ENCODE data around the gene GPR65. TPM values are rescaled to one million over a fixed set of nuclear protein-coding genes. Genes with fewer than 3 reads are reported as not detected.

GPR65 gene
- total and polyA plus RNA-seq, 9 of the 15 experiments (the other 6 are each of a cell fraction or from before 2014, with no cell fraction given), result 0.03 to 0.11 (median 0.04) TPM; not detected in 6

DNA sequence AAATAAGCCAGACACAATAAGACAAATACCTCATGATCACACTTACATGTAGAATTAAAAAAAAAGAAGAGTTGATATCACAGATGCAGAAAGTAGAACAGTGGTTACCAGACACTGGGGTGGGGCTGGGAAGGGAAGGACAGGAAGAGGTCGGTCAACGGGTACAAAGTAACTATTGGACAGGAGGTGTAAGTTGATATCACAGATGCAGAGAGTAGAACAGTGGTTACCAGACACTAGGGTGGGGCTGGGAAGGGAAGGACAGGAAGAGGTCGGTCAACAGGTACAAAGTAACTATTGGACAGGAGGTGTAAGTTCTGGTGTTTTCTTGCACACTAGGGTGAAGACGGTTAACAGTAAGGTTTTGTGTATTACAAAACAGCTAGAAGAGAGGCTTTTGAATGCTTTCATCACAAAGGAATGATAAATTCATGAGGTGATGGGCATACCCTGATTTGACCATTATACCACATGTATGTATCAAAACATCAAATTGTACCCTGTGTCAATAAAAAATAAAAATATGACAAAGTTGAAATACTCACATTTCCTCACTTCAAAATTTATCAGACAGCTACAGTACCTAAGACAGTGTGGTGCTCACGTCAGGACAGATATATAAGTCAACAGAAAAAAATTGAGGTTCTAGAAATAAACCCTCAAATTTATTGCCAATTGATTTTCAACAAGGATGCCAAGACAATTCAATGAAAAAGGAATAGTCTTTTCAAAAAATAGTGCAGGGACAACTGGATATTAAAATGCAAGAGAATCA, 44.7 kb upstream of the GPR65 start:
- no peak overlapping the region for H3K27ac ChIP-seq (ENCODE audit: extremely low read depth, low read depth, low read length)
- TF ChIP-seq ZNF354B (CRISPR knock-in tag; IDR thresholded peaks at IDR 0.05), result no peak
- TF ChIP-seq, protein P1, sequence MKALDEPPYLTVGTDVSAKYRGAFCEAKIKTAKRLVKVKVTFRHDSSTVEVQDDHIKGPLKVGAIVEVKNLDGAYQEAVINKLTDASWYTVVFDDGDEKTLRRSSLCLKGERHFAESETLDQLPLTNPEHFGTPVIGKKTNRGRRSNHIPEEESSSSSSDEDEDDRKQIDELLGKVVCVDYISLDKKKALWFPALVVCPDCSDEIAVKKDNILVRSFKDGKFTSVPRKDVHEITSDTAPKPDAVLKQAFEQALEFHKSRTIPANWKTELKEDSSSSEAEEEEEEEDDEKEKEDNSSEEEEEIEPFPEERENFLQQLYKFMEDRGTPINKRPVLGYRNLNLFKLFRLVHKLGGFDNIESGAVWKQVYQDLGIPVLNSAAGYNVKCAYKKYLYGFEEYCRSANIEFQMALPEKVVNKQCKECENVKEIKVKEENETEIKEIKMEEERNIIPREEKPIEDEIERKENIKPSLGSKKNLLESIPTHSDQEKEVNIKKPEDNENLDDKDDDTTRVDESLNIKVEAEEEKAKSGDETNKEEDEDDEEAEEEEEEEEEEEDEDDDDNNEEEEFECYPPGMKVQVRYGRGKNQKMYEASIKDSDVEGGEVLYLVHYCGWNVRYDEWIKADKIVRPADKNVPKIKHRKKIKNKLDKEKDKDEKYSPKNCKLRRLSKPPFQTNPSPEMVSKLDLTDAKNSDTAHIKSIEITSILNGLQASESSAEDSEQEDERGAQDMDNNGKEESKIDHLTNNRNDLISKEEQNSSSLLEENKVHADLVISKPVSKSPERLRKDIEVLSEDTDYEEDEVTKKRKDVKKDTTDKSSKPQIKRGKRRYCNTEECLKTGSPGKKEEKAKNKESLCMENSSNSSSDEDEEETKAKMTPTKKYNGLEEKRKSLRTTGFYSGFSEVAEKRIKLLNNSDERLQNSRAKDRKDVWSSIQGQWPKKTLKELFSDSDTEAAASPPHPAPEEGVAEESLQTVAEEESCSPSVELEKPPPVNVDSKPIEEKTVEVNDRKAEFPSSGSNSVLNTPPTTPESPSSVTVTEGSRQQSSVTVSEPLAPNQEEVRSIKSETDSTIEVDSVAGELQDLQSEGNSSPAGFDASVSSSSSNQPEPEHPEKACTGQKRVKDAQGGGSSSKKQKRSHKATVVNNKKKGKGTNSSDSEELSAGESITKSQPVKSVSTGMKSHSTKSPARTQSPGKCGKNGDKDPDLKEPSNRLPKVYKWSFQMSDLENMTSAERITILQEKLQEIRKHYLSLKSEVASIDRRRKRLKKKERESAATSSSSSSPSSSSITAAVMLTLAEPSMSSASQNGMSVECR (CRISPR knock-in tag; IDR thresholded peaks at IDR 0.05), result no peak
- TF ChIP-seq, protein P2, sequence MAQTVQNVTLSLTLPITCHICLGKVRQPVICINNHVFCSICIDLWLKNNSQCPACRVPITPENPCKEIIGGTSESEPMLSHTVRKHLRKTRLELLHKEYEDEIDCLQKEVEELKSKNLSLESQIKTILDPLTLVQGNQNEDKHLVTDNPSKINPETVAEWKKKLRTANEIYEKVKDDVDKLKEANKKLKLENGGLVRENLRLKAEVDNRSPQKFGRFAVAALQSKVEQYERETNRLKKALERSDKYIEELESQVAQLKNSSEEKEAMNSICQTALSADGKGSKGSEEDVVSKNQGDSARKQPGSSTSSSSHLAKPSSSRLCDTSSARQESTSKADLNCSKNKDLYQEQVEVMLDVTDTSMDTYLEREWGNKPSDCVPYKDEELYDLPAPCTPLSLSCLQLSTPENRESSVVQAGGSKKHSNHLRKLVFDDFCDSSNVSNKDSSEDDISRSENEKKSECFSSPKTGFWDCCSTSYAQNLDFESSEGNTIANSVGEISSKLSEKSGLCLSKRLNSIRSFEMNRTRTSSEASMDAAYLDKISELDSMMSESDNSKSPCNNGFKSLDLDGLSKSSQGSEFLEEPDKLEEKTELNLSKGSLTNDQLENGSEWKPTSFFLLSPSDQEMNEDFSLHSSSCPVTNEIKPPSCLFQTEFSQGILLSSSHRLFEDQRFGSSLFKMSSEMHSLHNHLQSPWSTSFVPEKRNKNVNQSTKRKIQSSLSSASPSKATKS (CRISPR knock-in tag; IDR thresholded peaks at IDR 0.05), result no peak
- no peak overlapping the region for H3K4me2 ChIP-seq (ENCODE audit: insufficient read depth, low read length)
- no peak overlapping the region for H2AFZ ChIP-seq (ENCODE audit: low read depth, low read length)
- no peaks in the 10 kb centered on the region for H3K27me3 ChIP-seq (ENCODE audit: control insufficient read depth in 2 of 2, insufficient read depth in 2 of 2, low read length in 2 of 2)
- intact Hi-C loops (cut with micrococcal nuclease) (no loop called here), in situ Hi-C loops (cut with MboI) (no loop called here)
- no peaks in the 10 kb centered on the region for H3K4me1 ChIP-seq (replicated peaks in 1 of 2; ENCODE audit: control insufficient read depth in 2 of 2, insufficient read depth in 2 of 2, low read length in 2 of 2)
- 0 out of 3 replicates have a peak, but pooled peaks cover 3% of the 10 kb centered on the region for H3K36me3 ChIP-seq (ENCODE audit: control insufficient read depth, insufficient read depth, low read length)
- POLR2A ChIA-PET, result no interaction called here
- DNase-seq (ENCODE audit: extremely low read depth in 1 of 4, low spot score in 3 of 4), result no peak
- WGBS (ENCODE audit: insufficient coverage, low coverage, missing lambda C conversion rate), result 55% methylated on average over 5 of the region's 5 CpGs
- H3K9me3 ChIP-seq (replicated peaks; ENCODE audit: control insufficient read depth, insufficient read depth, low read depth, low read length), result no peaks in the 10 kb centered on the region
- no peaks in the 10 kb centered on the region for H4K20me1 ChIP-seq (replicated peaks; ENCODE audit: control insufficient read depth, insufficient read depth, low read length)
- no peak overlapping the region for H3K9ac ChIP-seq (ENCODE audit: insufficient read depth in 1 of 2, low read depth in 2 of 2, low read length in 2 of 2)
- no peaks in the 10 kb centered on the region for H3K9me1 ChIP-seq (ENCODE audit: control insufficient read depth, insufficient read depth, low read length)
- ATAC-seq, result no peak
- no TSS peak for BruUV-seq (replicated peaks)
- FAIRE-seq, result no peak
- CTCF ChIA-PET (ENCODE audit: low intra/inter-chr PET ratio), result no interaction called here
- no peaks in the 10 kb centered on the region for H3K79me2 ChIP-seq (ENCODE audit: control insufficient read depth, insufficient read depth, low read length)
- H3K4me3 ChIP-seq, result no peak overlapping the region

All from K562 (cell line).